Measurements from ENCODE around the gene MPDU1. TPM values are rescaled to one million over a fixed set of nuclear protein-coding genes. Genes with fewer than 3 reads are reported as not detected.
A peak's percentile ranks its signal among the peaks of the same experiment; 100 is the strongest.

The MPDU1 gene
- total RNA-seq, 1 donor from 2014 or later: 56.3 TPM

GRCh38 chr17:7588553-7589203, 5.0 kb downstream of the MPDU1 start:
- peak overlapping the region; percentile 78 for H3K4me3 ChIP-seq (ENCODE audit: low read depth, low read length)
- H3K27me3 ChIP-seq (ENCODE audit: control insufficient read depth, insufficient read depth, low read length): no peaks in the 10 kb centered on the region
- peak; percentile 44 for DNase-seq (ENCODE audit: low read depth)
- FAIRE-seq: no peak
- peaks cover 22% of the 10 kb centered on the region for H3K36me3 ChIP-seq (ENCODE audit: control insufficient read depth, insufficient read depth, low read length)
- TF ChIP-seq CTCF (IDR thresholded peaks at IDR 0.05; ENCODE audit: insufficient read depth, low read length, severe bottlenecking): no peak

GRCh38 chr17:7589204-7589868, 5.7 kb downstream of the MPDU1 start:
- Histone ChIP-seq H3K4me3 (ENCODE audit: low read depth, low read length) (peak overlapping the region; percentile 78), H3K36me3 (ENCODE audit: control insufficient read depth, insufficient read depth, low read length) (peaks cover 26% of the 10 kb centered on the region), H3K27me3 (ENCODE audit: control insufficient read depth, insufficient read depth, low read length) (no peaks in the 10 kb centered on the region)
- DNase-seq (ENCODE audit: low read depth) (peak; percentile 80), FAIRE-seq (no peak)
- TF ChIP-seq CTCF (IDR thresholded peaks at IDR 0.05; ENCODE audit: insufficient read depth, low read length, severe bottlenecking): peak; percentile 96

GRCh38 chr17:7589891-7590691, 6.4 kb downstream of the MPDU1 start, which contains the start of gene SOX15:
TSS of gene SOX15 (minus strand) at chr17:7590094. CDS start at chr17:7589676, 418 bp downstream.
- no peak for TF ChIP-seq CTCF (IDR thresholded peaks at IDR 0.05; ENCODE audit: insufficient read depth, low read length, severe bottlenecking)
- no peak for FAIRE-seq
- peak; percentile 87 for DNase-seq (ENCODE audit: low read depth)
- H3K4me3 ChIP-seq (ENCODE audit: low read depth, low read length): peak within 1 kb of the TSS; percentile 78
- peaks cover 27% of the 10 kb centered on the region for H3K36me3 ChIP-seq (ENCODE audit: control insufficient read depth, insufficient read depth, low read length)
- no peaks in the 10 kb centered on the region for H3K27me3 ChIP-seq (ENCODE audit: control insufficient read depth, insufficient read depth, low read length)

- peaks cover 31% of the 10 kb centered on the region for H3K36me3 ChIP-seq (ENCODE audit: control insufficient read depth, insufficient read depth, low read length)
- DNase-seq (ENCODE audit: low read depth): peak; percentile 73
- no peak overlapping the region for H3K4me3 ChIP-seq (ENCODE audit: low read depth, low read length)
- H3K27me3 ChIP-seq (ENCODE audit: control insufficient read depth, insufficient read depth, low read length): no peaks in the 10 kb centered on the region
- TF ChIP-seq CTCF (IDR thresholded peaks at IDR 0.05; ENCODE audit: insufficient read depth, low read length, severe bottlenecking): no peak
- no peak for FAIRE-seq
Measured at GRCh38 chr17:7590743-7591142, 7.1 kb downstream of the MPDU1 start.

GRCh38 chr17:7591596-7591995, 7.9 kb downstream of the MPDU1 start:
- TF ChIP-seq CTCF (IDR thresholded peaks at IDR 0.05; ENCODE audit: insufficient read depth, low read length, severe bottlenecking): no peak
- no peaks in the 10 kb centered on the region for H3K27me3 ChIP-seq (ENCODE audit: control insufficient read depth, insufficient read depth, low read length)
- no peak for DNase-seq (ENCODE audit: low read depth)
- no peak overlapping the region for H3K4me3 ChIP-seq (ENCODE audit: low read depth, low read length)
- FAIRE-seq: no peak
- H3K36me3 ChIP-seq (ENCODE audit: control insufficient read depth, insufficient read depth, low read length): peaks cover 30% of the 10 kb centered on the region

Data from bronchial epithelial cell (primary cell).